ENCODE results near the gene VAPB.

The VAPB gene

DNA sequence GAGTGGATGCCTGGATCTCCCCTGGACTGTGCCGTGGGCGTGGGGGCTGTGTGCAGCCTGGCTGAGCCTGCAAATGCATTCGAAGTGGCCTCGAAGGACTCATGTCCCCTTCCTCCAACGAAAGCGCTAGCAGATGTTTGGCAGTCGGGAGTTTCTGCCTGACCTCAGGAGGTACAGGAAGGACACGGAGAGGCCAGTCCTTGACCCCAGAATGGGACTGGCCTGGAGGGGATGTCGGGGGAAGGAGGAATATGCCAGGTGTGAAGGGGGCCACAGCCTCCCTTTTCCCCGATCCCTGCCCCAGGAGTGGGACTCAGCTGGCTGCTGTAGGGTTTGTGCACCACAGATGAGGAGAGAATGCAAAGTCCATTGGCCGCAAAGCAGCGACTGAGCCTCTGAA, 80.6 kb downstream of the VAPB start:
- Histone ChIP-seq H3K36me3 (ENCODE audit: control insufficient read depth, low read depth, low read length) (no peaks in the 10 kb centered on the region), H3K9me3 (ENCODE audit: control insufficient read depth, low read depth, low read length) (no peaks in the 10 kb centered on the region), H3K27me3 (ENCODE audit: control insufficient read depth, insufficient read depth, low read length) (no peaks in the 10 kb centered on the region), H3K27ac (ENCODE audit: low read length) (no peak overlapping the region), H3K9ac (ENCODE audit: low read length) (no peak overlapping the region), H3K4me3 (ENCODE audit: low read length) (no peak overlapping the region), H3K4me1 (ENCODE audit: control insufficient read depth, low read depth, low read length) (no peaks in the 10 kb centered on the region)

DNA sequence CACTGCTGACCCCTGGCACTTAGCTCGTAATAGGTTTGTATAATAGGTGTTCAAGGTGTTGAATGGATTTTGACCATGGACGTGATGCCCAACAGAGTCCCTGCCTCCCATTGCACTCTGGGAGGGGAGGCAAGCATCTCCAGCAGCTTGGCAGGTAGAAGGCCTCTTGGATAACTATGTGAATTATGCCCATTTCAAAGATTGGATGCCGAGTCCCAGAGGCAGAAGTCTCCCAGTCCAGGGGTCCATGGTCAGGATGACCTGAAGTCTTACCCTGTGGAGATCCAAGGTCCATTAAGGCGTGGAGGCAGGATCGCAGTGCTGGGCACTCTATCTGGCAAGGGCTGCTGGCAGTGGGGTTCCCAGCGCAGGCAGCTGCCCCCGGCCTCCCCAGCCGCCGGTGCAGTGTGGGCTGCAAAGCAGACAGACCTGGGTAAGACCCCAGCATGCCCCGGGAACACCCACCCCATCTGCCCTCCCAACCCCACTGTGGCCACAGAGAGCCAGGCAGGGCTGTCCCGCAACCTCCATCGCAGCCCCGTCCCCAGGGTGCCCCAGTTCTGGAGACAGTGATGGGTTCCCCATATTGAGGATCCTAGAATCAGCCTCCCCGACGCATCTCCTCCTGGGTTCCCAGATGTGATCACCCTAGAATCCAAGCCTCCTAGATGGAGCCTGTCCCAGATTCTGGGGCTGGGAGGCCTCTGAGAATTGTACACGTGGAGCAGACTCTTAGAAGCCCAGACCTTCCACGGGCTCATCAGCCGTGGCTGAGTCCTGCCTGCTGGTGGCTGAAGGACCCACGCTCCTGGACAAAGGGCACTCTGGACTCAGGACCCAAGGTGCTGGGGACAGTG, 81.5 kb downstream of the VAPB start:
- H3K9me3 ChIP-seq (ENCODE audit: control insufficient read depth, low read depth, low read length), result no peaks in the 10 kb centered on the region
- H3K27me3 ChIP-seq (ENCODE audit: control insufficient read depth, insufficient read depth, low read length), result no peaks in the 10 kb centered on the region
- no peak overlapping the region for H3K4me3 ChIP-seq (ENCODE audit: low read length)
- H3K27ac ChIP-seq (ENCODE audit: low read length), result no peak overlapping the region
- no peaks in the 10 kb centered on the region for H3K36me3 ChIP-seq (ENCODE audit: control insufficient read depth, low read depth, low read length)
- no peak overlapping the region for H3K9ac ChIP-seq (ENCODE audit: low read length)
- no peaks in the 10 kb centered on the region for H3K4me1 ChIP-seq (ENCODE audit: control insufficient read depth, low read depth, low read length)

DNA sequence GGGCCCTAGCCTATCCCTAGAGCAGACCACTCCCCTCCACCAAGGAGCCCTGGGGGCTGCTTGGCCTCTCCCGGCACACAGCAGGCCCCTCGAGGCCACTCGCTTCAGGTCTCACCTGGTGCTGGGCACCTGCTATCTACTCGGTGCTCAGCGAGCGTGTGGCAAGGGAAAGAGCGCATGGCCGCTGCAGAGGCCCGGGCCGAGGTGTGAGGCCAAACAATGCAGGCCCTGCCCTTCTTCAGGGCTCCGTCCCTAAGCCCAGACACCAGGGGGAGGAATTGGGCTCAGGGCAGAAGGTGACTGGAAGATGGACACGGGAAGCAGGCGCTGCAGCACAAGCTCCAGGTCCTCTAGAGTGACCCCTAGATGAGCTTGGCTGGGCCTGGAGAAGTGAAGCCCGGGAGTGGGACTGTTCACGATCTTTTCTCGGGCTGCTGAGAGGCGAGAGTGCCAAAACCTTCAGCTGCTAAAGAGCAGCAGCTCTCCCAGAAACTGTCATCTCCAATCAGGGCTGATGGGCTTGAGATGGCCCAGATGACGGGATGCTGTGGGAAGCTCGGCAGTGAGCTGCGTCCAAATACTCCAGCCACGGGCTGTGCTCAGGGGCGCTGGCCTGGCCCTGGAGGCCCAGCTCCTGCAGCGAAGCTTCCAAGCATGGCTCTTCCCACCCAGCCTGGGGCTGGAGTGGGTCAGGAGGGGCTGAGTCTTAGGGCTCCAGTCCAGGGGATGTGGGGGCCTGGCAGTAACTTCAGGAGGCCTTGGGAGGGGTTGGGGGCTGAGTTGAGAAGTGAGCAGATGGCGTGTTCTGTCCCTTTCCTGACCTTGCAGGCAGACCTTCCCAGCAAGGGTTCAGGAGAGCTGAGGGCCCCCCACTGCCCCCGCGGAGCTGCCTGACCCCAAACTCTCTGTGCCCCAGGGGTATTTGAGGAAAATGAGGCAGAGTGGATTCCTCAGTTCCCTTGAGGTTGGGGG, 82.5 kb downstream of the VAPB start:
- Histone ChIP-seq H3K27me3 (ENCODE audit: control insufficient read depth, insufficient read depth, low read length) (no peaks in the 10 kb centered on the region), H3K4me1 (ENCODE audit: control insufficient read depth, low read depth, low read length) (no peaks in the 10 kb centered on the region), H3K9ac (ENCODE audit: low read length) (no peak overlapping the region), H3K9me3 (ENCODE audit: control insufficient read depth, low read depth, low read length) (no peaks in the 10 kb centered on the region), H3K4me3 (ENCODE audit: low read length) (no peak overlapping the region), H3K36me3 (ENCODE audit: control insufficient read depth, low read depth, low read length) (no peaks in the 10 kb centered on the region), H3K27ac (ENCODE audit: low read length) (no peak overlapping the region)

DNA sequence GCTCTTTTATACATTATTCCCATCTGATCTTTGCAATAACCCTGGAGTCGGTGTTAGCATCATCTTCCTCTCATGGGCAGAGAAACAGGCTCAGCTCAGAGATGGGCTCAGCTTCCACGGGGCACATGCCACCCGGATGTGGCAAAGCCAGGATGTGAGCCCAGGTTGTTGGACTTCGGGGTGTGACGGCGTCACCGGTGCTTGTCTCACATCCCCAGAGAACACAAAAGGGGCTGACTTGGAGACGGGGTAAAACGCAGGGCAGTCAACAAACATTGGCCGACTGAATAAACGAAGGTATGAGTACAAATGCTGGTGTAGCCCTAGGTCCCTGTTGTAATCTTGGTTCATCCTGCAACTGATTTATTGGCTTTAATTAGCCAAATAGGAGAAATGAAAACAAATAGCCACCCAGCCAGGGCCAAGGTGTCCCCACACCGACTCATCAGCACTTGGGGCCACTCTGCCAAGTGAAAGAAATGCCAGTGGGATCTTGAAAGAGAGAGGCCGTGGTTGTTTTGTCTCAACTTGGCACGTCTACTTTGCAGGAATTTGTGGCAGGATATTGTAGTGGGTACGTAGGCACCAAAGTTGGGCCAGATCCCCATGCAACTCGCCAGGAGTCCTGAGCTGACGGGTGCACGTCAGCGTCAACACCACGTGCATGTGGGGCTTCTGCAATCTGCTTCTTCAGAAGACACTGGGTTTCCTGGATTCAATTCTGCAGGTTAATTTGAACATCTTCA, 83.4 kb downstream of the VAPB start:
- no peak overlapping the region for H3K27ac ChIP-seq (ENCODE audit: low read length)
- H3K9me3 ChIP-seq (ENCODE audit: control insufficient read depth, low read depth, low read length), result no peaks in the 10 kb centered on the region
- no peak overlapping the region for H3K9ac ChIP-seq (ENCODE audit: low read length)
- H3K4me1 ChIP-seq (ENCODE audit: control insufficient read depth, low read depth, low read length), result no peaks in the 10 kb centered on the region
- H3K36me3 ChIP-seq (ENCODE audit: control insufficient read depth, low read depth, low read length), result no peaks in the 10 kb centered on the region
- no peak overlapping the region for H3K4me3 ChIP-seq (ENCODE audit: low read length)
- no peaks in the 10 kb centered on the region for H3K27me3 ChIP-seq (ENCODE audit: control insufficient read depth, insufficient read depth, low read length)

DNA sequence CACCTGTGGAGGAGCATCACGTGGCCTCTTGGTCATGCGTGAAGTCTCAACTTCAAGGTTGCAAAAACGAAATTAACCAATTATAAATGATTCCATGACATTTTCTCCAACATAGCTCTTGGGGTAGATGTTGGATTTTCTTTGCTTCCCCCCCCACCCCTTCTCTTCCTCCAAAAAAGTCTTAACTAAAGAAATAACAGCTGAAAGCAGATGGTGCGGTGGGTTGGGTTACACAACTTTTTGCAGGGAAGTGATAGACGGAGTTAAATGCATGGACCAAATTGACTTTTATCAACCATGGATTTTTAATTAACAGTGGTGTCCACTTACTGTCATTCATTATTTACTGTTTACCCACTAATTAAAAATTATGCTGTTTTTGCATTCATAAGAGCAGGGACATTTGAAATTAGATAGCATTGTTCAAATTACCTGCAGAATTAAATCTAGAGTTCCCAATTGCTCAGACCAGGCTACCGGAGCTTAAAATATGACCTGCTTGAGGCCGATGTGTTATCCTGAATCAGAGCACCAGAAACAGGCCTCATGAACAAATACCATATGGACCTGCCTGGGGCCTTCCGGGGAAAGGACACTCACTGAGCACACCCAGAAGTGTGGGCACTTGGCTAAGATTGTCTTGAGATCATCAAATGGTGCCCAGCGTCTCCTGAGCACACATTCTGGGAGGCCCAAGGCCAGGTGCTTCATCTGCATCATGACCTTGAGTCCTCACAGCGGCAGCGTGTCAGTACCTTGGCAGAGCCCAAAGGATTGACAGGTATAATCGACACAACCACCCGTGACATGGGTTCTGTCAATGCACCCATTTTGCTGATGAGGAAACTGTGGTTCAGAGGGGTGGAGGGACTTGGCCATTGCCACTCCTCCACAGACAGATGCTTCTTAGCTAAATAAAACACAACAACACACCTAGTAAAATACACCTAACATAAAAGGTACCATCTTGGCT, 84.7 kb downstream of the VAPB start:
- no peak overlapping the region for H3K4me3 ChIP-seq (ENCODE audit: low read length)
- no peak overlapping the region for H3K27ac ChIP-seq (ENCODE audit: low read length)
- H3K36me3 ChIP-seq (ENCODE audit: control insufficient read depth, low read depth, low read length), result no peaks in the 10 kb centered on the region
- no peaks in the 10 kb centered on the region for H3K27me3 ChIP-seq (ENCODE audit: control insufficient read depth, insufficient read depth, low read length)
- no peak overlapping the region for H3K9ac ChIP-seq (ENCODE audit: low read length)
- H3K4me1 ChIP-seq (ENCODE audit: control insufficient read depth, low read depth, low read length), result no peaks in the 10 kb centered on the region
- peaks cover 9% of the 10 kb centered on the region for H3K9me3 ChIP-seq (ENCODE audit: control insufficient read depth, low read depth, low read length)

DNA sequence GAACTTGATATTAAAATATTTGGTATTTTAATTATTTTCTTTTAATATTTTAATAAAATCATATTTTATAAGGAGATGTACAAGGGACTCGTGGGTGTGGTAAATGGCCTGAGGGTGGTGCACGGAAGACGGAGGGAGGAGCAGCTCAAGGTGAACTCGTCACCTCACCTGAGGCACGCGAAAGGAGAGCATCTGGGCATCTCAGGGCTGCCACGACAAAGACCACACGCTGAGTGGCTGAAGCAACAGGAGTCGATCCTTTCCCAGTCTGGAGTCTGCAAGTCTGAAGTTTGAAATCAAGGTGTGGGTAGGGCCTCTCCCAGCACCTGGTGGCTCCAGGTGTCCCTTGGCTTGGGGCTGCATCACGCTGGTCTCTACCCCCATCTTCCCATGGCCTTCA, 86.4 kb downstream of the VAPB start:
- Histone ChIP-seq H3K9ac (ENCODE audit: low read length) (no peak overlapping the region), H3K27me3 (ENCODE audit: control insufficient read depth, insufficient read depth, low read length) (no peaks in the 10 kb centered on the region), H3K4me3 (ENCODE audit: low read length) (no peak overlapping the region), H3K27ac (ENCODE audit: low read length) (no peak overlapping the region), H3K9me3 (ENCODE audit: control insufficient read depth, low read depth, low read length) (peaks cover 11% of the 10 kb centered on the region), H3K4me1 (ENCODE audit: control insufficient read depth, low read depth, low read length) (no peaks in the 10 kb centered on the region), H3K36me3 (ENCODE audit: control insufficient read depth, low read depth, low read length) (no peaks in the 10 kb centered on the region)

DNA sequence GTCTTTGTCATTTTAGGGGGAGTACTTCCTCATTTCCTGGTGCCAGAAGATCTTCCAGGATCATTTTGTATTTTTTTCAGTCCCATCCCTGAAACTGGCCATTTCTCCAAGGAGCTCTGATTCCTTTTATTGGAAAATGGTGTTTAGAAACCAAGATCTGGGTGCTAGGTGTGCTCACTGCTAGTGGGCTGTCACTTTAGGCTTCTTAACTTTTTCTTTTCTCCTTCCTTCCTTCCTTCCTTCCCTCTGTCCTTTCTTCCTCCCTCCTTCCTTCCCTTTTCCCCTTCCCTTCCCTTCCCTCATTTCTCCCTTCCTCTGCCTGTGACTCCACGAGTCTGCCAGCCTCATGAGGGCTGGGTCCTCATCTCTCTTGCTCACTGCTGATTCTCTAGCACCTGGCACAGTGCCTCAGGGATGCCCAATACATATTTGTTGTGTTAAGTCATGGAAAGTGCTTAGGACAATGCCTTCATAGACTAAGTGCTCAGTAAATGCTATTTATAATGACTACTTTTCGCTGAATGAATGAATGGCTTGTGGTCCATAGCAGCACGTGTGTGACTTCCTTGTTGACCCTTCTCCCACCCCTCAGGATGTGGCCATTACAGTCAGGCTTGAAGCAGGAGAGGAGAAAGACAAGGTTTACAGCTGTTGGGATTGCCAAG, 89.2 kb downstream of the VAPB start:
- Histone ChIP-seq H3K4me3 (ENCODE audit: low read length) (no peak overlapping the region), H3K27ac (ENCODE audit: low read length) (no peak overlapping the region), H3K36me3 (ENCODE audit: control insufficient read depth, low read depth, low read length) (no peaks in the 10 kb centered on the region), H3K9ac (ENCODE audit: low read length) (no peak overlapping the region), H3K9me3 (ENCODE audit: control insufficient read depth, low read depth, low read length) (peaks cover 11% of the 10 kb centered on the region), H3K4me1 (ENCODE audit: control insufficient read depth, low read depth, low read length) (peaks cover 7% of the 10 kb centered on the region), H3K27me3 (ENCODE audit: control insufficient read depth, insufficient read depth, low read length) (no peaks in the 10 kb centered on the region)

DNA sequence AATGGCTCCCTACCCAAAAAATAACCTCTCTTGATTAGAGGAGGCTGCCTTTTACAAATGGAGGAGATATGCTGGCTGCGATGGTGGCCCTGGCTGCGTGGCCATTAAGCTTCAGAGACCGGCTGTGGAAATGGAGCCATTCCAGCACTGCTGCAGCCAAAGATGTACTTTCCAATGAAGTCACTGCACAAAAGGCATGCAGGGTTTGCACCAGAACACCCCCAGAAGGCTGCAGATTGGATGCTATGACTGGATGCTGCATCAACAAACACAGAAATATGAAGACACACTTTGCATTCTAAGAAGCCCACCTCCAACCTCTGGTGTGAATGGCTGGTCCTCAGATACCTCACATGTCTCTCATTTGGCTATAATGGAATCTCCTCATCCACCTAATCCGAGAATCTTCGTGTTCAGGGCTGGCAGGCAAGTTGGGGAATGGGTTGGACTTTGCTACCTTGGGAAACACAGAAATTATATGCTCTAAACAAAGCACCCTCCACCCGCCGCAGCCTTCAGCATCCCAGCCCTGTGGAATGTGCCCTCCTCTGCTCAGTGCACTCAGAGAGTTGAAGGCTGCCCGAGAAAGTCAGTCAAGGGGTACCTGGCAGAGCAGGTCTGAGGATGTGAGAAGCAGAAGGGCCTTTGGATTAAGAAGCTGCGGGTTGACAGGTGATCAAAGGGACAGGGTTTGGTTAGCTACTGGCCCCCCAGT, 90.9 kb downstream of the VAPB start:
- Histone ChIP-seq H3K9me3 (ENCODE audit: control insufficient read depth, low read depth, low read length) (peaks cover 11% of the 10 kb centered on the region), H3K4me1 (ENCODE audit: control insufficient read depth, low read depth, low read length) (peaks cover 7% of the 10 kb centered on the region), H3K27ac (ENCODE audit: low read length) (no peak overlapping the region), H3K36me3 (ENCODE audit: control insufficient read depth, low read depth, low read length) (no peaks in the 10 kb centered on the region), H3K9ac (ENCODE audit: low read length) (no peak overlapping the region), H3K4me3 (ENCODE audit: low read length) (no peak overlapping the region), H3K27me3 (ENCODE audit: control insufficient read depth, insufficient read depth, low read length) (no peaks in the 10 kb centered on the region)

DNA sequence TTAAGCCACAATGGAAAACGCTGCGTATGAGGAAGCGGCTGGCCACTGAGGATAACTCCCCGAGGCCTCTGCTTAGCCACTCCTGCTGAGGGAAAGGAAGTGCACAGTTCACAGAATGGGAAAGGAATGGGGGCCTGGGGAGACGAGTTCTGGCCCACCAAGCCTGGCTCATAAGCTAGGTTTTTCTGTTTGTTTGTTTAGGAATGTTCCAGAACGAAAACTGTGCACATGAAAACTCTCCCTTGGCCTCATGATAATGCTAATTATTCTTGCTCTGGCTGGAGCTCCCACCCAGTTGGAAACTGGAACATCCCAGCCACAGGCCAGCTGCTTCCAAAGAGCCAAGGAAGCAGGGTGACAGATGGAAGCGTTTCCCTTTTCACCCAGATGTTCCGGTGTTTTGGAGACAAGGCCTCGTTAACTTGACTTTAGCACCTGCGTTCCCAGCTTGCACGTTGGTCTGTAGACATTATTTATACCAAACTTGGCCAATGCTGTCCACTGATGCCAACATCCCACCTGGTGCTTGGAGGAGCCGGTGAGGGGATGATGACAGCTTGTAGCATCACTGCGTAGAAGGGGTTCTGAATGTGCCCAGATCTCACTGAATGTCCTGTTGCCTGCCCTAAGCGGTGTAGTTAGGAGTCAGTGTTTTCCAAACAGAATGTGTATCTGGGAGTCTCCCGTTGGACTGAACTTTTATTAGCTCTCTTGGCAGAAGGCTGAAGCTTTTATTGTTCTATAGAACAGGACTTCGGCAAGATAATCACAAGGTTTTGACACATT, 91.7 kb downstream of the VAPB start:
- Histone ChIP-seq H3K36me3 (ENCODE audit: control insufficient read depth, low read depth, low read length) (no peaks in the 10 kb centered on the region), H3K4me1 (ENCODE audit: control insufficient read depth, low read depth, low read length) (peaks cover 7% of the 10 kb centered on the region)

More for the DNA sequence above, 91.7 kb downstream of the VAPB start:
- no peaks in the 10 kb centered on the region for H3K27me3 ChIP-seq (ENCODE audit: control insufficient read depth, insufficient read depth, low read length)
- H3K27ac ChIP-seq (ENCODE audit: low read length), result no peak overlapping the region
- H3K9me3 ChIP-seq (ENCODE audit: control insufficient read depth, low read depth, low read length), result peaks cover 11% of the 10 kb centered on the region
- no peak overlapping the region for H3K4me3 ChIP-seq (ENCODE audit: low read length)
- no peak overlapping the region for H3K9ac ChIP-seq (ENCODE audit: low read length)
